ENCODE data around the gene GAA.
"Not testable (repeated sequence)": the region's sequence is repeated elsewhere in the genome, so short reads cannot be mapped to it uniquely, and the experiment has no call there.

GAA gene

DNA sequence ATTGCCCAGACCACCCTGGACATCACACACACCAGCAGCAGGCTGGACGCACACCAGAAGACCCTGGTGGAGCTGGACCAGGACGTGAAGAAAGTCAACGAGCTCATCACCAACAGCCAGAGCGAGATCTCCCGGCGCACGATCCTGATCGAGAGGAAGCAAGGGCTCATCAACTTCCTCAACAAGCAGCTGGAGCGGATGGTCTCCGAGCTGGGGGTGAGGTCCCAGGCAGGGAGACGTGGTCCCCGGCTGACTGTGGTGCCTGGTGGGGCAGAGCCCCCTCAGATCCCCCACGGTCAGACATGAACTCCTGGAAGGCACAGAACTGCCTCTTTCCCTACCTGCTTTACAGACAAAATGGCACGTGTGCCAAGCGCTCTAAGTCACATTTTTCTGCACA, 16.6 kb upstream of the GAA start:
- DNase-seq = no peak

DNA sequence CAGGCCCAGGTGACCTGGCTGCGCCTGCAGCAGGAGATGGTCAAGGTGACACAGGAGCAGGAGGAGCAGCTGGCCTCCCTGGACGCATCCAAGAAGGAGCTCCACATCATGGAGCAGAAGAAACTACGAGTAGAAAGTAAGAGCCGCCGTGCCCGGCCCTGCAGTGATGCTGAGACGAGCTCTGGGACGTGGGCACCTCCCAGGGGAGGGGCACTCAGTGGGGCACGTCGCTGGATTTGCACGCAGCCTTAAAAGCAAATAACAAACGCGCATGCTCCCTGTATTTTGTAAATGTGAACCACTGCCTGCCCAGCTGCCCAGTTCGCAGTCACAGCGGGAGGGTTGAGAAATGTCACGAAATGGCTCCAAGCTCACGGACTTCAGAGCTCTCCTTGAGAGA, 15.3 kb upstream of the GAA start:
- peak in 1 of 2 experiments; percentile 30 for DNase-seq

DNA sequence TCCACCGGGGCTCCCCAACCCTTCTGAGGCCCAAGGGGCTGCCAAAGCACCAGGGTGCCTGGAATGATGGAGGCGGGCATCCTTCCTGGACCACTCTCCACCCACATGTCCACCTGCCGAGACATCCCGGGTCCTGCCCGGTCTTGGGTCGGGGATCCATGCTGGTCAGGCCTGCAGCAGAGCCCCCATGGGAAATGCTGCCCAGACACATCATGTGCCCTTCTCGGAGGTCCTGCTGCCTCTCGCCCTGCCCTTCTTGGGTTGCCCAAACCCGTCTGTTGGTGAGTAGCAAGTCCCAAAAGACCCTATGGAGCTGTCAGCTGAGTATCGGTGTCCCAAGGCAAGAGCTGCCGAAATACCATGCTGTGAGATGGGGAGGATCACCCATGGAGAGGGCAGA, 14.8 kb upstream of the GAA start:
- DNase-seq = no peak

DNA sequence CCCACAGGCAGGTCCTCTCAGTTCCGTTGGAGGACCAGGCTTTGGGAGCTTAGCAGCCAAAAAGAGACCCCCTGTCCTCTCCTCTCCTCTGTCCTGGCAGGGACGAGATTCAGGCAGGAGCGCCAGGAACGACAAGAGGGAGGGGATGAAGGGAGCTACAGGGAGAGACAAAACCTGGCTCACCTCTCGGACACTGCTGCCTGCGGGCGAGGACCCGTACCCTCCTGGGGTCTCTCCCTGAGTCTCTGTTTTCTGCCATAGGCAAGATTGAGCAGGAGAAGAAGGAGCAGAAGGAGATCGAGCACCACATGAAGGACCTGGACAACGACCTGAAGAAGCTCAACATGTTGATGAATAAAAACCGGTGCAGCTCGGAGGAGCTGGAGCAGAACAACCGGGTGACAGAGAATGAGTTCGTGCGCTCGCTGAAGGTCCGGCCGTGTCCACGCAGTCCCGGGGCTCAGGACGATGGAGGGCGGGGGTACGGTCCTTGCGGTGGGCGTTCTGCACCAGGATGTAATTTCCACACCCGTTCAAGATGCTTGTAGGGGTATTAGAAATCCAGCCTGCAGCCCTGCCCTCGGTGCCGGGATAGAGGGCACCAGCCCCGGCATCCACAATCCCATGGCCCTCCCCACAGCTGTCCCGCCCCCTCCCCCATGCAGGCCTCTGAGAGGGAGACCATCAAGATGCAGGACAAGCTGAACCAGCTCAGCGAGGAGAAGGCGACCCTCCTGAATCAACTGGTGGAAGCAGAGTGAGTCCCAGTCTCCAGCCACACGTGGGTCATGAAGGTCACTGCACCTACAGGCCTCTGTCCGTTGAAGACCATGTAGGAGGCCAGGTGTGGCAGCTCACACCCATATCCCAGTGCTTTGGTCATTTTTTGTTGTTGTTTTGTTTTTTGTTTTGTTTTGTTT, 13.8 kb upstream of the GAA start:
- DNase-seq = no peak

DNA sequence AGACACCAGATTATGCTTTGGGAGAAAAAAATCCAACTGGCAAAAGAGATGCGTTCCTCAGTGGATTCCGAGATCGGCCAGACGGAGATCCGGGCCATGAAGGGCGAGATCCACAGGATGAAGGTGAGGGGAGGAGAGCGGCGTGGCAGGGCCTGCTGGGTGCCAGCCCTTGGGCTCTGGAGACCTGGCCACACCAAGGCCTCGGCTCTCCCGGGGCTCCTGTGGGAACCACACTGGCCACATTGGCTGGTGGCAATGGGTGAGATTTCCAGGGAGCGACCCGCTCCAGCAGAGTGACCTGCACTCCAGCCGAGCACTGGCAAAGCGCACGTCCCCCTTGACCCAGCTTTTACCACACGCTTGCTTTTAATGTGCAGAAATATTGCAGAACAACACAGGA, 11.6 kb upstream of the GAA start:
- no peak for DNase-seq

DNA sequence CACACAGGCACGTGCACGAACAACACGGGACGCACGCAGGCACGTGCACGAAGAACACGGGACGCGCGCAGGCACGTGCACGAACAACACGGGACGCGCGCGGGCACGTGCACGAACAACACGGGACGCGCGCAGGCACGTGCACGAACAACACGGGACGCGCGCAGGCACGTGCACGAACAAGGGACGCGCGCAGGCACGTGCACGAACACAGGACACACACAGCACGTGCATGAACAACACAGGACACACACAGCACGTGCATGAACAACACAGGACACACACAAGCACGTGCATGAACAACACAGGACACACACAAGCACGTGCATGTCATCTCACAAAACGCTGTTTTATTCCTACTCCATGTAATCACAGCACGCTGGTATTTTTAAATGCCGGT, 11.2 kb upstream of the GAA start:
- DNase-seq = not testable (repeated sequence)

DNA sequence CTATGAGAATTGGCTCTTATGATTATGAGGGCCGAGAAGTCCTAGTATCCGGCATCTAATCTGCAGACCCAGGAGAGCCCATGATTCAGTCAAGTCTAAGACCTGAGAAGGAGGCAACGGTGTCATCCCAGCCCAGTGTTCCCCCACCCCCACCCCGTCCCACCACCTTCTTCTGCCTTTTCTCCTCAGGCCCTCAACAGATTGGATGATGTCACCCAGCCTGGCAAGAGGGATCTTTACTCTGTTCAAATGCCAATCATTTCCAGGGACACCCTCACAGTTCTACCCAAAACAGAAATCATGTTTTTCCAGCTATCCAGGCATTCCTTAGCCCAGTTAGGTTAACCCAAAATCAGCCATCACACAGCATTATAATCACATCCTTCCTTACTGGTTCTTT, 10.0 kb upstream of the GAA start:
- DNase-seq = no peak

DNA sequence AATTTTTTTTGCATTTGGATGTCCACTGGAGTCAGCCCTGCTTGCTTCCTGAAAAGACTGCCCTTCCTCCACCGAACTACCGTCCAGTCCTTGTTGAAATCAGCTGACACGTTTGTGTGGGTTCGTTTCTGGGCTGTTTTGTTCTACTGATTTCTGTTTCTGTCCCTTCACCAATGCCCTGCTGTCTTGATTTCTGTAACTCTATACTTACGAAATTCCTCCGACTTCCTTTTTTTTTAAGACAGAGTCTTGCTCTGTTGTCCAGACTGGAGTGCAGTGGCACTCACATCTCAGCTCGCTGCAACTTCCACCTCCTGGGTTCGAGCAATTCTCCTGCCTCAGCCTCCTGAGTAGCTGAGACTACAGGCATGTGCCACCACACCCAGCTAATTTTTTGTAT, 8.4 kb upstream of the GAA start:
- no peak for DNase-seq

DNA sequence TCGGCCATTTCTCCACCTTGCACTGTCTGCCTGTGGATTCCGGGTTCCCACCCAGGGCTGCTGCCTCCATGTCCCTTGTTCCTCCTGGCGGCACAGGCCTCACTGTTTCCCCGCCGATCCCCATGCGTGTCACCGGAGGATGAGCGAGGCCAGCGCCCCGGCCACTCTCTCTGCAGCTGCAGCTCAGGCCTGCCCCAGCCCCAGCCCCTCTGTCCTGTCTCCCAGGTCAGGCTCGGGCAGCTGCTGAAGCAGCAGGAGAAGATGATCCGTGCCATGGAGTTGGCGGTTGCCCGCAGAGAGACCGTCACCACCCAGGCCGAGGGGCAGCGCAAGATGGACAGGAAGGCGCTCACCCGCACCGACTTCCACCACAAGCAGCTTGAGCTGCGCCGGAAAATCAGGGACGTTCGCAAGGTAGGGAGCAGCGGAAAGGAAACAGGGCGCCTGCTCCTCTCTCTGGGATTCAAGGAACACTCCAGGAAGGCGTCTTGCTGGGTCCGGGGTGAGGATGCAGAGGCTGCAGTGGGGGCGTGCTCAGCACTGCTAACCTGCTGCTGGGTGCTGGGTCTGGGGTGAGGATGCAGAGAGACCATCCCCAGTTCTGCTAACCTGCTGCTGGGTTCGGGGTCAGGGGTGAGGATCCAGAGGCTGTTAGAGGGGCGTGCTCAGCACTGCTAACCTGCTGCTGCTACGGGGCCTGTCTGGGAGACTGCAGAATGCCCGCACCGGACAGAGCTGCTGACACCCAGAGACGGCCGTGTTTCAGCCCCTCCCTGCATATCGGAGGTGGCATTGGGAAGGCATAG, 6.1 kb upstream of the GAA start:
- no peak for DNase-seq

DNA sequence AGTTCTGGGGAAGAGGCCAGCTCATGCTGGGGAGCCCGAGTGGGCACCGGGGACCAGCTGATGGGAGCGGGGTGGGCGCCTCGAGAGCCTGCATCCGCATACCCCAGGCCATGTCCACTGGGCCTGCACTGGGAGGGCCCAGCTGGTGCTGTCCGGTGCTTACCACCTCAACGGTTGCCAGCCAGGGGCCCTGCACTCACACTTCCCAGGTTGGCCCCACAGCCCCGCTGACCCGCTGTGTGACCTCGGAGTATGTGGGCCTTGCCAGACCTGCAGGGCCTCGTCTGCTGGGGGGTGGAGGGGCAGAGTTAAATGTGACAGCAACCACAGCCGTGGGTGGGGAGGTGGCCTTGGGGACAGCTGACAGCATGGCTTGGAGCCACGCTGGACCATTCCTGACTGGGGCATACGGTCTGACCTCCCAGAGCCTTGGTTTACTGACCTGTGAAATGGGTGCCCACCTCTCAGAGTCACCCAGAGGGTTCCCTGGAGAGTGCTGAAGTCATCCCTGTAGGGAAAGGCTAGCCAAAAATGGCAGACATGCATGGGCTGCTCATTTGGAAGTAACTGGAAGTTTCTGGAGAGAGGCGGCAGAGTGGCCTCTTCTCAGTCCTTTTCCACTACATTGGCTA, 5.4 kb upstream of the GAA start:
- DNase-seq = no peak

DNA sequence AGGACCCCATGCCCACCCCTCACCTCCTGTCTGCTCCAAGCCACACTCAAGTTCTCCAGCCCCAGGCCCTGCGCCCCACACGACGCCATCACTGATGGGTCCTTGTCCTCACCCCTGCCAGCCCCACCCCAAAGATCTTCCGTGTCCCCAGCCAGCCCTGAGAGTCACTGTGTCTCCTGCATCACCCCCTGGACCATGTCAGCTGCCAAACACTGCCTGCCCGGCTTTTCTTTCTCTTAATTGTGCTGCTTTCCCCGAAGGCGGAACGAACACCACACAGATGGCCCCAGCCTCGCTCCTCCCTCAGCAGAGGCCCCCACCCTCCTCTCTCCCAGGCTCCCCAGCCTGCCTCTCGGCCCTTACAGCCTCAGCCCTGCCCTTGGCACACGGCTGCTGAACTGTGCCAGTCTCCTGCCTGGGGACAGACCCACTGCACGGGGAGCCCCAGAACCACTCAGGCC, 4.8 kb upstream of the GAA start:
- DNase-seq = no peak

DNA sequence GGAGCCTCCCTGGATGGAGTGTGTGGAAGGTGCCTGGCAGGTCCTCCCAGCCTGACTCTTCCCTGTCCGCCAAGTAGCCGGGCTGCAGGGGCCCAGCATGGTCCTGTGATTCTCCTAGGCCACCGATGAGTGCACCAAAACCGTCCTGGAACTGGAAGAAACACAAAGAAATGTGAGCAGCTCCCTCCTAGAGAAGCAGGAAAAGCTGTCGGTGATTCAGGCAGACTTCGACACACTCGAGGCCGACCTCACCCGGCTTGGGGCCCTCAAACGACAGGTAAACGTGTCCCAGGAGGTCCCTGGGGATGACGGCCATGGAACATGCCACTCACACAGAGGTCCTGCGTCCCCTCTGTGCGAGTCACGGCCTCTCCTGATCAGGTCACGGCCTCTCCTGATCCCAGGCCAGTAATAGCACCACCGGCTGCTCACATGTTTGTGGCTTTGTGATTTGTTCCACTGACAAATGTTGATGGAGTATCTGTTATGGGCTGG, 4.2 kb upstream of the GAA start:
- no peak for DNase-seq

DNA sequence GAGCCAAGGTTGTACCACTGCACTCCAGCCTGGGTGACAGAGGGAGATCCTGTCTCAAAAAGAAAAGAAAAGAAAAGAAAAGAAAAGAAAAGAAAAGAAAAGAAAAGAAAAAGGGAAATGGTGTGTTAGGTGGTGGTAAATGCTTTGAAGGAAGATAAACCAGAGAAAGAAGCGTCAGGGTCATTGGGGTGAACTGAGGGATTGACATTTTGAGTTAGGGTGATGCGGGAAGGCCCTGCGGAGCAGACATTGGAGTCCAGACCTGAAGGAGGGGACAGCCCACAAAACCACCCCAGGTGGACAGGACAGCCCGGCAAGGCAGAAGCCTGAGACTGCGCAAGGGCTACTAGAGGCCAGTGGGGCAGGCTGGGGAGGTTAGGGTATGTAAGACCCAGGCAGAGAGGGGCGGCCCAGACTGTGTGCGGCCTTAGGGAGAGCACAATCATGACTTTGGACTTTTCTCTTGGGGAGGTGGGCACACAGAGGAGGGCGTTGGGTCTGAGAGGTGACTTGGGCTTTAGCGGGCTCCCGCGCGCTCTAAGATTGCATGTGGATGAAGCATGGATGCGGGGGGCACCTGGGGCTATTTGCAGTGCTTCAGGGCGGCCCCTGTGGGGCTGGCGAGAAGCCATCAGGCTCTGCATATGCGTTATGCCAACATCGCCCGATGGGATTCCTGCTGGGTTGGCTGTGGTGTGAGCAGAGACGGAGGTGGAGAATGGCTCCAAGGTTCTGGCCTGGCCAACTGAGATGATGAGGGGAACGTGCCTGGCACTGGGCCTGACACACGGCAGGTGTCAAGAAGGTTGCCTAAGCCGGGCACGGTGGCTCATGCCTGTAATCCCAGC, 3.3 kb upstream of the GAA start:
- DNase-seq = no peak

DNA sequence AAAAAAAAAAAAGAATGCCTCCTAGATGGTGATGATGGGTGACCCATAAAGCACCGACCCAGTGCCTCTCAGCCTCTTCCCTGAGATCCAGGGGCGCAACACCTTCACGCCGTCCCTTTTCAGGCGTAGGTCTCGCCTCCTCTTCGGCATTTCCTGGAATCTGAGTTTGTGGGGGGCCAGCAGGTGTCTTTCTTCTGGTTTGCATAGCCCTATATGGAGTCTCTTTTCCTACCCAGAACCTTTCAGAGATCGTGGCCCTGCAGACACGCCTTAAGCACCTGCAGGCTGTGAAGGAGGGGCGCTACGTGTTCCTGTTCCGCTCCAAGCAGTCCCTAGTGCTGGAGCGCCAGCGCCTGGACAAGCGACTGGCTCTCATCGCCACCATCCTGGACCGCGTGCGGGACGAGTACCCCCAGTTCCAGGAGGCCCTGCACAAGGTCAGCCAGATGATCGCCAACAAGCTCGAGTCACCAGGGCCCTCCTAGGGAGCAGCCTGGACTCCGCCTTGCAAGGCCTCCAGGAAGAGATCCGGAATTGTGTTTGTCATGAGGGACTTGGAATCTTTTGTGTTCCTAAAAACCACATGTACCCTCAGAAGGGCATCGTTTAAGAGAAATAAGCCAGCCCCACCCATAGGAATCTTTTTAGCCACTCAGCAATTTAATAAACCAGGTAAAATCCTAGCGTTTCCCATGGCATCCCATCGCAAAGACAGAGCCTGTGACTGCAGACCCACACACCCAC, 1.9 kb upstream of the GAA start:
- no peak for DNase-seq

DNA sequence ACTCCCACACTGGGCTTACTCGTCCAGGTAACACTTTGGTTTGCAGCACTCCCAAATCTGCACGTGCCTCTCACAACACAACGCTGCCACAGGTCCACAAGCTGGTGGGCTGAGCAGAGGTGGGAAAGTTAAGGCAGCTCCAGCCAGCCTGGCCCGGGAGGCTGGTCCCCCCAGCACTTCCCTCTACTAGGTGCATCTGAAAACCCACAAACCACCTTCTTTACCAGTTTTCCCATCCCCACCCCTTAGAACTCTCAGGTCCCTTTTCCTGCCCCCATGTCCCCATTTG, 1.4 kb upstream of the GAA start:
- DNase-seq = no peak

DNA sequence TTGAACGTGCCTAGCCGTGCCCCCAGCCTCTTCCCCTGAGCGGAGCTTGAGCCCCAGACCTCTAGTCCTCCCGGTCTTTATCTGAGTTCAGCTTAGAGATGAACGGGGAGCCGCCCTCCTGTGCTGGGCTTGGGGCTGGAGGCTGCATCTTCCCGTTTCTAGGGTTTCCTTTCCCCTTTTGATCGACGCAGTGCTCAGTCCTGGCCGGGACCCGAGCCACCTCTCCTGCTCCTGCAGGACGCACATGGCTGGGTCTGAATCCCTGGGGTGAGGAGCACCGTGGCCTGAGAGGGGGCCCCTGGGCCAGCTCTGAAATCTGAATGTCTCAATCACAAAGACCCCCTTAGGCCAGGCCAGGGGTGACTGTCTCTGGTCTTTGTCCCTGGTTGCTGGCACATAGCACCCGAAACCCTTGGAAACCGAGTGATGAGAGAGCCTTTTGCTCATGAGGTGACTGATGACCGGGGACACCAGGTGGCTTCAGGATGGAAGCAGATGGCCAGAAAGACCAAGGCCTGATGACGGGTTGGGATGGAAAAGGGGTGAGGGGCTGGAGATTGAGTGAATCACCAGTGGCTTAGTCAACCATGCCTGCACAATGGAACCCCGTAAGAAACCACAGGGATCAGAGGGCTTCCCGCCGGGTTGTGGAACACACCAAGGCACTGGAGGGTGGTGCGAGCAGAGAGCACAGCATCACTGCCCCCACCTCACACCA, 724 bp downstream of the GAA start:
- peak in 1 of 2 experiments; percentile 60 for DNase-seq

DNA sequence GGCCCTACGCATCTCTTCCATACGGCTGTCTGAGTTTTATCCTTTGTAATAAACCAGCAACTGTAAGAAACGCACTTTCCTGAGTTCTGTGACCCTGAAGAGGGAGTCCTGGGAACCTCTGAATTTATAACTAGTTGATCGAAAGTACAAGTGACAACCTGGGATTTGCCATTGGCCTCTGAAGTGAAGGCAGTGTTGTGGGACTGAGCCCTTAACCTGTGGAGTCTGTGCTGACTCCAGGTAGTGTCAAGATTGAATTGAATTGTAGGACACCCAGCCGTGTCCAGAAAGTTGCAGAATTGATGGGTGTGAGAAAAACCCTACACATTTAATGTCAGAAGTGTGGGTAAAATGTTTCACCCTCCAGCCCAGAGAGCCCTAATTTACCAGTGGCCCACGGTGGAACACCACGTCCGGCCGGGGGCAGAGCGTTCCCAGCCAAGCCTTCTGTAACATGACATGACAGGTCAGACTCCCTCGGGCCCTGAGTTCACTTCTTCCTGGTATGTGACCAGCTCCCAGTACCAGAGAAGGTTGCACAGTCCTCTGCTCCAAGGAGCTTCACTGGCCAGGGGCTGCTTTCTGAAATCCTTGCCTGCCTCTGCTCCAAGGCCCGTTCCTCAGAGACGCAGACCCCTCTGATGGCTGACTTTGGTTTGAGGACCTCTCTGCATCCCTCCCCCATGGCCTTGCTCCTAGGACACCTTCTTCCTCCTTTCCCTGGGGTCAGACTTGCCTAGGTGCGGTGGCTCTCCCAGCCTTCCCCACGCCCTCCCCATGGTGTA, 1.5 kb downstream of the GAA start:
- DNase-seq = no peak

DNA sequence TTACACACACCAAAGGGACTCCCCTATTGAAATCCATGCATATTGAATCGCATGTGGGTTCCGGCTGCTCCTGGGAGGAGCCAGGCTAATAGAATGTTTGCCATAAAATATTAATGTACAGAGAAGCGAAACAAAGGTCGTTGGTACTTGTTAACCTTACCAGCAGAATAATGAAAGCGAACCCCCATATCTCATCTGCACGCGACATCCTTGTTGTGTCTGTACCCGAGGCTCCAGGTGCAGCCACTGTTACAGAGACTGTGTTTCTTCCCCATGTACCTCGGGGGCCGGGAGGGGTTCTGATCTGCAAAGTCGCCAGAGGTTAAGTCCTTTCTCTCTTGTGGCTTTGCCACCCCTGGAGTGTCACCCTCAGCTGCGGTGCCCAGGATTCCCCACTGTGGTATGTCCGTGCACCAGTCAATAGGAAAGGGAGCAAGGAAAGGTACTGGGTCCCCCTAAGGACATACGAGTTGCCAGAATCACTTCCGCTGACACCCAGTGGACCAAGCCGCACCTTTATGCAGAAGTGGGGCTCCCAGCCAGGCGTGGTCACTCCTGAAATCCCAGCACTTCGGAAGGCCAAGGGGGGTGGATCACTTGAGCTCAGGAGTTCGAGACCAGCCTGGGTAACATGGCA, 2.2 kb downstream of the GAA start:
- no peak for DNase-seq

DNA sequence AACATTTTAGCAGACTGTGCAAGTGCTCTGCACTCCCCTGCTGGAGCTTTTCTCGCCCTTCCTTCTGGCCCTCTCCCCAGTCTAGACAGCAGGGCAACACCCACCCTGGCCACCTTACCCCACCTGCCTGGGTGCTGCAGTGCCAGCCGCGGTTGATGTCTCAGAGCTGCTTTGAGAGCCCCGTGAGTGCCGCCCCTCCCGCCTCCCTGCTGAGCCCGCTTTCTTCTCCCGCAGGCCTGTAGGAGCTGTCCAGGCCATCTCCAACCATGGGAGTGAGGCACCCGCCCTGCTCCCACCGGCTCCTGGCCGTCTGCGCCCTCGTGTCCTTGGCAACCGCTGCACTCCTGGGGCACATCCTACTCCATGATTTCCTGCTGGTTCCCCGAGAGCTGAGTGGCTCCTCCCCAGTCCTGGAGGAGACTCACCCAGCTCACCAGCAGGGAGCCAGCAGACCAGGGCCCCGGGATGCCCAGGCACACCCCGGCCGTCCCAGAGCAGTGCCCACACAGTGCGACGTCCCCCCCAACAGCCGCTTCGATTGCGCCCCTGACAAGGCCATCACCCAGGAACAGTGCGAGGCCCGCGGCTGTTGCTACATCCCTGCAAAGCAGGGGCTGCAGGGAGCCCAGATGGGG, 3.1 kb downstream of the GAA start:
- peak in 1 of 2 experiments; percentile 52 for DNase-seq
